IPS-18c (cell line): Measurements from ENCODE around the gene KDM4C.

ENCODE experiments used
- H3K4me3 ChIP-seq: 2 replicates; pipeline ENCODE4 v1.7.0; 2013; ENCODE audit warnings: low read depth, mild to moderate bottlenecking, low read length, moderate library complexity; ENCODE audit not compliant: insufficient read depth
- H3K9me3 ChIP-seq: one replicate; pipeline ENCODE4 v1.6.1; 2013; ENCODE audit warnings: mild to moderate bottlenecking, low read length, moderate library complexity; ENCODE audit not compliant: control insufficient read depth, insufficient read depth

Gene KDM4C

DNA sequence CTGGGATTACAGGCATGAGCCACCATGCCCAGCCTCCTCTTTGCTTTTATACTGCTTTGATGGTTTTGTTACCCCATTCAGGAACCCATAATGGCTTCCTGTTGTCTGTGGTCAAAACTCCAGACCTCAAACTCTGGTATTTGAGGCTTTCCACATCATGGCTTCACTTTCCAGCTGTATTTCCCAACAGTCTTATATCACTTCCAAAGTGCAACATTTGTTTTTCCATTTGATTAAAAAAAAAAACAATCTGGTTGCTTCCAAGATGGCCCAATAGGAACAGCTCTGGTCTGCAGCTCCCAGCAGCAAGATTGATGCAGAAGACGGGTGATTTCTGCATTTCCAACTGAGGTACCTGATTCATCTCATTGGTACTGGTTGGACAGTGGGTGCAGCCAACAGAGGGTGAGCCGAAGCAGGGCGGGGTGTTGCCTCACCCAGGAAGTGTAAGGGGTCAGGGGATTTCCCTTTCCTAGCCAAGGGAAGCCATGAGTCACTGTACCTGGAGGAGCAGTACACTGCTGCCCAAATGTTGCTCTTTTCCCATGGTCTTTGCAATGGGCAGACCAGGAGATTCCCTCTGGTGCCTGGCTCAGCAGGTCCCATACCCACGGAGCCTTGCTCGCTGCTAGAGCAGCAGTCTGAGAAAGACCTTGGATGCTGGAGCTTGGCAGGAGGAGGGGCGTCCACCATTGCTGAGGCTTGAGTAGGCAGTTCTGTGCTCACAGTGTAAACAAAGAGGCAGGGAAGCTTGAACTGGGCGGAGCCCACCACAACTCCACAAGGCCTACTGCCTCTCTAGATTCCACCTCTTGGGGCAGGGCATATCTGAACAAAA lies 458.4 kb downstream of the KDM4C start:
- no peaks in the 10 kb centered on the region for H3K9me3 ChIP-seq
- no peak overlapping the region for H3K4me3 ChIP-seq

DNA sequence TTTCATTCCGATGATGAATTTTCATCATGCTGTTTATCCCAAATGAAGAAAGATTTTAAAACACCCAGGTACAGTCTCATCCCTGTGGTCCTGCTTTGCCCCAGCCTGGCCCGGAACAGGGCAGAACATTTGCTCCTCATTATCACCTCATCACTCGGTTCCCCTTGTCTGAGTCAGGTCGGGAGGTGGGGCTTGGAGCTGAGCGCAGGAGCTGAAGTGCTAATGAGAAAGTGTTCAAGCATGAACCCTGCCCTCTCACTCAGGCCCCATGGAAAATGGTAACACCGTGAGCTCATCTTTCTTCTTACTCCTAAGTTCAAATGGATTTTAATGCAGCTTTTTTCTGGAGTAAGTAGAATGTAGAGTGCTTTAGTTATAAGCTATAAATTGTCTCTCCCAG lies 466.2 kb downstream of the KDM4C start:
- Histone ChIP-seq H3K9me3 (no peaks in the 10 kb centered on the region), H3K4me3 (no peak overlapping the region)
